ENCODE results near the gene IL1RL2. TPM values are rescaled to one million over a fixed set of nuclear protein-coding genes. Genes with fewer than 3 reads are reported as not detected.

IL1RL2 gene
- total and polyA plus RNA-seq, 2 of the 8 experiments (the other 6 are each of a cell fraction or from before 2014, with no cell fraction given) = not detected

DNA sequence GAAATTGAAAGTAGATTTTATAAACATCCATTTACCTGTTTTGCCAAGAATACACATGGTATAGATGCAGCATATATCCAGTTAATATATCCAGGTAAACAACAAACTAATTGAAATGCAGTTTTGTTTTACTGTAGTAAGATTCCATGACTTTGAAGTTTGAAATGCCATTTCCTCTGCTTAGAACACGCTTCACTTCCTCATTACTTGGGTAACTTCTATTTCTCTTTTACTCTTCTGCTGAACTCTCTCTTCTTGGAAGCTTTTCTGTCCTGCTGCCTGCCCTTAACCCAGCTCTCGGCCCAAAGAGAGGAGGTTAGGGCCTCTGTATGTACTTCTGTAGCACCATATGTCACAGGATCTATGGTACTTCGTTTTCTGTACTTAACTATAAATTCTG is 14.1 kb upstream of the IL1RL2 start:
- Histone ChIP-seq H3K9ac (replicated peaks in 1 of 4; ENCODE audit: extremely low read depth in 1 of 4, low read depth in 3 of 4, low read length in 3 of 4) (no peak overlapping the region), H4K5ac (ENCODE audit: insufficient read length, low read depth, low read length) (no peak overlapping the region), H3K4me3 (ENCODE audit: extremely low read depth in 1 of 4, insufficient read depth in 2 of 4, low read depth in 3 of 4, low read length in 4 of 4) (no peak overlapping the region), H3K56ac (replicated peaks; ENCODE audit: insufficient read length, low read depth, low read length) (no peak overlapping the region), H3K4me1 (replicated peaks in 1 of 4; ENCODE audit: control insufficient read depth in 3 of 4, insufficient read depth in 4 of 4, low read length in 3 of 4) (0 out of 7 replicates have a peak, but pooled peaks cover 0 to 2% (median 0%) of the 10 kb centered on the region in 4 experiments), H4K8ac (ENCODE audit: extremely low read depth, insufficient read depth, low read length) (no peak overlapping the region), H3K14ac (ENCODE audit: insufficient read length) (no peak overlapping the region), H3K27ac (ENCODE audit: low read depth, low read length) (no peak overlapping the region), H3K79me2 (ENCODE audit: control insufficient read depth in 1 of 2, insufficient read depth in 2 of 2, low read length in 2 of 2) (no peaks in the 10 kb centered on the region), H3K4me2 (ENCODE audit: insufficient read depth in 1 of 2, low read depth in 2 of 2, low read length in 2 of 2) (no peak overlapping the region), H3K79me1 (ENCODE audit: low read depth, low read length) (no peaks in the 10 kb centered on the region), H3K27me3 (replicated peaks in 1 of 4; ENCODE audit: control insufficient read depth in 3 of 4, extremely low read depth in 1 of 4, insufficient read depth in 3 of 4, low read length in 3 of 4) (no peaks in the 10 kb centered on the region), H2BK20ac (ENCODE audit: low read length) (no peak overlapping the region), H2BK15ac (ENCODE audit: low read length) (no peak overlapping the region), H3K23me2 (ENCODE audit: low read depth, low read length) (no peaks in the 10 kb centered on the region), H3K18ac (ENCODE audit: extremely low read depth, low read length) (no peak overlapping the region), H3K4ac (replicated peaks; ENCODE audit: insufficient read length, low read depth, low read length) (no peak overlapping the region), H3K23ac (ENCODE audit: insufficient read length) (no peak overlapping the region), H2AK5ac (ENCODE audit: low read depth, low read length) (no peak overlapping the region), H3K9me3 (ENCODE audit: insufficient read depth in 2 of 2, low read depth in 1 of 2, low read length in 1 of 2) (no peaks in the 10 kb centered on the region), H2AFZ (ENCODE audit: low read length) (no peak overlapping the region), H2BK120ac (replicated peaks; ENCODE audit: low read depth, low read length) (no peak overlapping the region), H4K91ac (replicated peaks; ENCODE audit: insufficient read length, low read length) (no peak overlapping the region), H3K36me3 (ENCODE audit: control insufficient read depth in 2 of 4, insufficient read depth in 4 of 4, low read length in 3 of 4) (no peaks in the 10 kb centered on the region), H4K20me1 (replicated peaks in 1 of 2; ENCODE audit: control insufficient read depth in 1 of 2, insufficient read depth in 2 of 2, low read length in 2 of 2) (no peaks in the 10 kb centered on the region), H2BK12ac (ENCODE audit: low read depth, low read length) (no peak overlapping the region), H2BK5ac (ENCODE audit: low read depth, low read length) (no peak overlapping the region)
- CTCF ChIA-PET (ENCODE audit: partially characterized antibody) = no interaction called here
- DNase-seq (ENCODE audit: low read depth in 1 of 2, low spot score in 2 of 2) = no peak
- POLR2A ChIA-PET (ENCODE audit: partially characterized antibody) = no interaction called here
- no peak for FAIRE-seq
- WGBS, 2 experiments (ENCODE audit: extremely low coverage in 1 of 2, insufficient coverage in 1 of 2, insufficient read length in 1 of 2, insufficient replicate concordance in 2 of 2, low coverage in 1 of 2, low lambda C conversion rate in 2 of 2, missing lambda C conversion rate in 1 of 2) = 87% methylated on average over 3 of the region's 3 CpGs; no CpG with 5 or more reads in 1 of the 2 experiments
- no peak for TF ChIP-seq SIX5 (IDR thresholded peaks at IDR 0.05; ENCODE audit: low read depth, low read length)
- TF ChIP-seq ATF3 (IDR thresholded peaks at IDR 0.05; ENCODE audit: insufficient read depth, low read depth, low read length) = no peak
- no peak for TF ChIP-seq NRF1 (IDR thresholded peaks at IDR 0.05; ENCODE audit: low read depth, low read length)
- TF ChIP-seq FOSL1 (IDR thresholded peaks at IDR 0.05; ENCODE audit: insufficient read depth, low read depth, low read length) = no peak
- no peak for TF ChIP-seq CREB1 (IDR thresholded peaks at IDR 0.05)
- TF ChIP-seq RNF2 (IDR thresholded peaks at IDR 0.05; ENCODE audit: borderline replicate concordance, low read depth, low read length, missing control alignments, poor library complexity, severe bottlenecking) = no peak
- no peak for TF ChIP-seq YY1 (IDR thresholded peaks at IDR 0.05; ENCODE audit: low read depth, low read length)
- TF ChIP-seq BCL11A (IDR thresholded peaks at IDR 0.05; ENCODE audit: low read depth in 2 of 2, low read length in 2 of 2) = no peak
- TF ChIP-seq KDM5A (IDR thresholded peaks at IDR 0.05; ENCODE audit: low read length) = no peak
- TF ChIP-seq JUND (IDR thresholded peaks at IDR 0.05; ENCODE audit: low read length) = no peak
- no peak for TF ChIP-seq TAF1 (IDR thresholded peaks at IDR 0.05; ENCODE audit: low read depth, low read length)
- TF ChIP-seq NANOG (IDR thresholded peaks at IDR 0.05; ENCODE audit: insufficient read depth, low read depth, low read length, poor library complexity, severe bottlenecking) = no peak
- no peak for TF ChIP-seq SIN3A (conservative IDR thresholded peaks at IDR 0.05 in 1 of 2, IDR thresholded peaks at IDR 0.05 in 1 of 2; ENCODE audit: low read depth in 1 of 2, low read length in 2 of 2)
- TF ChIP-seq GABPA (IDR thresholded peaks at IDR 0.05; ENCODE audit: borderline replicate concordance, insufficient read depth, low read length) = no peak
